Measurements from ENCODE around the gene TFG.

The TFG gene

DNA sequence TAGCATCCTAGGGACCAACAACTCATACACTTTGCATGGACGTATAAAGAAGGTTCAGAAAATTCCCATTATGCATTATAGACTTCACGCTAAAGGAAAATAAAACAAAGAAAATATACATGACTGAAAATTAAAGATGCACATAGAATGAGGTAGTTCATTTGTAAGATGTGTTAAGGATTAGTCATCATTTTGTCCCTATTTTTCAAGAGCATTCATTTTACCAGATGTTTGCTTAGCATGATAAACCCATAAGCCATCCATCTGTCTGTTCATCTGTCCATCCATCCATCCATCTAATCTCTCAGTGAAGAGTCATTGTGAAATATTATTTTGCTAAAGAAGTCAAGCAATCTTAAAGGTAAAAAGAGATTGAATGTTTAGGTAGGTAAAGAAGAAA is 80.3 kb downstream of the TFG start:
- DNase-seq (ENCODE audit: low read depth in 3 of 3, low spot score in 1 of 3): no peak

GRCh38 chr3:100796556-100796955 is 87.3 kb downstream of the TFG start:
- no peak for DNase-seq (ENCODE audit: low read depth in 3 of 3, low spot score in 1 of 3)

DNA sequence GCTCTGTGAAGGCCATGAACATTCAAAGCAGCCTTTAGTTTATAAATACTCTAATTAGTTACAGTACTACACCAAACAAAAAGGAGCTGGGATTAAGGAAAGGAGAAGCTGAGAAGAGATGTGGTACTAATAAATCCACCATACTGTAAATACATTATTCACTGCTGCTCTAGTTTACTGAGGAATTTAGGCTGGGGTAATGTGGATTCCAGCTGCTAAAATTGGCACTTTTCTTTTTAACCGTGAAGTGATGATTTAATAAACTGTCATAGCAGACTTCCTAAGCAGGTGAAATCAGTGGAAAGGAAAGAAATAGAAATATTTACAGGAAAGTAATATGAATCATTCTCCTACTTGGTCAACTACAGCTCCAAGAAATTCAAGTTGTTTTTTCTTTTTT is 88.7 kb downstream of the TFG start:
- DNase-seq (ENCODE audit: low read depth in 3 of 3, low spot score in 1 of 3): no peak
